NCI-H1417 treated with DMSO at 0.1 percent for 48 hours (cell line): Measurements from ENCODE around the gene MAN1B1.

Source experiments
- DNase-seq: peaks from one replicate; lab custom pipeline; 2025; lab: John Stamatoyannopoulos, UW

The MAN1B1 gene

DNA sequence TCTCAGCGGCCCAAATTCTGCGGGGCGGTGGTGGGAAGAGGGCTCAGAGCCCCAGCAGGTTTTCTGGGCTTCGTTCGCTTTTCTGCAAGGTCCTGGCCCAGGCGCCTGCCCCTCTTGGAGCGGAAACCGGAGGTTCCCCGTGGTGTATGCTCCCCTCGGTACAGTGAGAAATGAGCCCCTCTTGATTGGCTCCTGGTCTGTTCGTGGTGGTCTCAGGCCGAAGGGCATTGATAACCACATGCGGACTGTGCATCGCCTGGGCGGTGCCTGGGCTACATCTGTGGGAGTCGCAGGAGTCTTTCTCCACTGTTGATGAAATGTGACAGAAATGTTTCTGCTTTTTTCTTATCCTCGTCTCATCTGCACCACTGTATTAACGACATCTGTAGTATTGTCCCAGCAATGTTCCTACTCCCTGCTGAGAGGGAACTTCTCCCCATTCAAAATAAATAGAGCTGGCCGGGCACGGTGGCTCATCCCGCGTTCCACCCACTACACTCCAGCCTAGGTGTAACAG, 682 bp downstream of the MAN1B1 start:
- DNase-seq: no peak

GRCh38 chr9:137088121-137088520, 1.3 kb downstream of the MAN1B1 start:
- DNase-seq: no peak

DNA sequence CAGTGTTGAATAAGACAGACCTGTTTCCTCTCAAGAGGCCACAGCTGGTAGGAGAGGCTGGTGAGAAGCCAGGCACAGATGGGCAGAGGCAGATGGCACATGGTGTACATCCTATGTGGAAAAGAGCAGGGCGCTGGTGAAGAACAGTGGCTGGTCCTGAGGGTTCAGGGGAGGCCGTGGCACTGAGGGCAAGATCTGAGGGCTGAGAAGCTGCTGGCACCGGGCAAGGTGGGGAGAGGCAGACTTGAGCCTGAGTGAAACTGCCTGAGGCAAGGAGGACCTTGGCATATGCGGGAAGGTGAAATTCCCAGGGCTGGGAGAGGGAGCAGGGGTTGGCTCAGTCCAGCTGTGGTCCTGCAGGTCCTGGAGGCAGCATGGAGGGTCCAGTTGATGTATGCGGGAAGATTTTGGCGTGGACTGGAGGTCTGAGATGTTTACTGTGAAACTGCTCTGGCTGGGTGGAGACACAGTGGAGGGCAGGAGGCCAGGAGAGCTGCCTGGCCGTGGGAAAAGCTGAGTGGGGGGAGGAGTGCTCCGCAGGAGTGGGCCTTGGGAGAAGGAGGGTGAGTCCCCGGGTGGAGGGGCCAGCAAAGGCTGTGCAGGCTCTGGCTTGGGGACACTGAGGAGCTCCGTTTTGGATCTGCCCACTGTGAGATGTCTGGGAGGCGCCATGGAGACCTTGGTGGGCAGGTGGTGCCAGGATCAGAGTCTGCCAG, 2.6 kb downstream of the MAN1B1 start:
- DNase-seq: no peak

- no peak for DNase-seq
These were observed 9.1 kb downstream of the MAN1B1 start for GRCh38 chr9:137095664-137096517.

DNA sequence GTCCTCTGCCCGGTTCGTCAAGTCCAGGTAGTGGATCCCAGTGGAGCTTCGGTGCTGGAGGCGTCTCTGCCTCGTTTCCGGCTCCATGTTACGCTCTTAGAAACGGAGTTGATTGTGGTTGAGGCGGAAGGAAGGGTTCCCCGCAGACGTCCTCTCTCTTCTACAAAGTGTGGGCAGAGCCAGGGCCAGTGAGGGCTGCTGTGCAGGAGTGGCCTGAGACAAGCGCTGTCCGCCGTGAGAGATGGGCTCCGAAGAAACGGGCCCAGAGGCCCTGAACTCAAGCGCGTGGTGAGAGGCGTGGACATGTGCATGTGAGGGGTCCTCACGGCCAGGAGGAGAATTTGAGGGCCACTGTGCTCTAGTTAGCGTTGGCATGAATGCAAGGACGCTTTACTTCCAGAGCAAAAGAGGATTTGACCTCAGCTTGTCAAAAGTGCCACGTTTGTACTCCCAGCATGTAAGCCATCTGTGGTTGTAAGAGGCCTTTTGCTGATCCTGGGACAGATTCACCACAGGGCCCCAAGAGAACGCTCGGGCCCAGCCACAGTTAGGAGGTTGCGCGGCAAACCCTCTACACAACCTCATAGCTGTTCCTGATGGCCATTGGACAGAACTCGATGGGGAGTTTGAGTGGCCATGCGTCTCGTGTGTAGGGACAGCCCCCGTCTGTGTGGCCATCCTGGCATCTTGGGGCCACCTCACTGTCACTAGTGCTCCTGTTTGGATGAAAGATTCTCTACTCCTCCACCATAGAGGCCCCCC, 10.2 kb downstream of the MAN1B1 start:
- DNase-seq: no peak

GRCh38 chr9:137097761-137098462, 11.1 kb downstream of the MAN1B1 start:
- DNase-seq: no peak

- no peak for DNase-seq
These were observed 12.4 kb downstream of the MAN1B1 start for GRCh38 chr9:137099231-137099630.

GRCh38 chr9:137103206-137103999, 16.6 kb downstream of the MAN1B1 start:
- DNase-seq: no peak

GRCh38 chr9:137105814-137106661, 19.3 kb downstream of the MAN1B1 start:
- DNase-seq: no peak

GRCh38 chr9:137106662-137107250, 20.0 kb downstream of the MAN1B1 start:
- DNase-seq: no peak

GRCh38 chr9:137107312-137107921, 20.6 kb downstream of the MAN1B1 start:
- DNase-seq: no peak

GRCh38 chr9:137107982-137108381, 21.2 kb downstream of the MAN1B1 start:
- no peak for DNase-seq

- no peak for DNase-seq
These were observed 21.9 kb downstream of the MAN1B1 start for GRCh38 chr9:137108608-137109249.

GRCh38 chr9:137109250-137110146, 22.7 kb downstream of the MAN1B1 start:
- DNase-seq: no peak

DNA sequence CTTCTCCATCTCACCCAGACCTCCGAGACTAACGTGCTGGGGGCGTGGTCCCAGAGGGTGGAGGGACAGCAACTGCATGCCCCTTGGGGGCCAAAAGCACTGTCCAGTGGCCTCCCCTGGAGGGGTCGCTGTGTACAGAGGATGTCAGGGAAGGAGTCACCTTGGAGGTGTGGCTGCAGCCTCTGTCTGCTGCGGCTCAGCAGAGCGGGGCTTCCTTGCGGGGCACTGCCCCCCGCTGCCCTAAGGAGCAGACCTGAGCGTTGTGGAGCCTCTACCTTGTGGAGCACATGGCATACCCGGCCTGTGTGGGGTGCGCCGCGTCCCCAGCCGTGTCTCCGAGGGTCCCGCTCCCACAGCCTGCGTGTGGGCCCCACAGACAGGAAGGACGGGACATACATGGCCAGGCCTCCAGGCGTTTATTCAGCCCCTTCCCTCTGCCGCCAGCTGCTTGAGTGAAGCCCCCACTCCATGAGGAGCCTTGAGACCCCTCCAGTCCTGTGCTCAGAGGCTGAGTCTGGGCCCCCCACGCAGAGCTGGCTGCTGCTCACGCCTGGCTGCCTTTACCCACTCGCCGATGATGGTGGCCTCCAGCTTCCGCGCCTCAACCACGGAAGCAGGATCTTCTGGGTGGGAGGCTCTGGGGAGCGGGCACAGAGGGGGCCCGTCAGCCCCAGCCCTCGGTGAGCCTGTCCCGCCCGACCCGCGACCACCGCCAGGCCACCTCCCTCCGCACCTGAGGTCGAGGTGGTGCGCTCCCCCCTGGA, 23.5 kb downstream of the MAN1B1 start:
- DNase-seq: no peak

DNA sequence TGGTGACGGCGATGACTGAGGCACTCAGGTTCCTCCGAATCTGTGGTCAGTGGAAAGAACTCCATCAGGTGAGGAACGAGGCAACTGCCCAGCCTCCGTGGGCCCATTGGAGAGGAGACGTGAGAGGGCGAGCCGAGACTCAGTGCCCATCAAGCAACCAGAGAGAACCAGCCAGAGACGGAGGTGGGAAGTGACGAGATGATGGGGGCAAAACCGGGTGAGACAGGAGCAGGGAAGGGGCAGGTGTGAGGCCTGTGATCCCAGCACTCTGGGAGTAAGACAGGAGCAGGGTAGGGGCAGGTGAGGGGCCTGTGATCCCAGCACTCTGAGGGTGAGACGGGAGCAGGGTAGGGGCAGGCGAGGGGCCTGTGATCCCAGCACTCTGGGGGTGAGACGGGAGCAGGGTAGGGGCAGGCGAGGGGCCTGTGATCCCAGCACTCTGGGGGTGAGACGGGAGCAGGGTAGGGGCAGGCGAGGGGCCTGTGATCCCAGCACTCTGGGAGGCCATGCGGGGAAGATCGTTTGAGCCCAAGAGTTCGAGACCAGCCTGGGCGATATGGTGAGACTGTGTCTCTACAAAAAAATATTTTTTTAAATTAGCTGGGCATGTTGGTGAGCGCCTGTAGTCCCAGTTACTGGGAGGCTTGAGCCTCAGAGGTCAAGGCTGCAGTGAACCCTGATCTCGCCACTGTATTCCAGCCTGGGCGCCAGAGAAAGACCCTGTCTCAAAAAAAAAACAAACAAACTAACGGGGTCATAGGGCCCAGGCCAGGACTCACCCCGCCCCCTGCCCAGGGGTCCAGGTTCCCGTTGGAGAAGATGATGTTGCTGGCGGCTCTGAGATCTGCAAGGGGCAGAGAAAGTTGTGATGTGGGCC, 24.4 kb downstream of the MAN1B1 start:
- no peak for DNase-seq
